GM18519 (cell line): ENCODE results near the gene LENG9.
"Not testable (repeated sequence)": the region's sequence is repeated elsewhere in the genome, so short reads cannot be mapped to it uniquely, and the experiment has no call there.

Experiments used
- ATAC-seq: cut with Tn5 transposase; IDR thresholded peaks from one replicate; pipeline ENCODE4 v1.9.1; 2021; ENCODE audit warnings: mild to moderate bottlenecking, moderate library complexity; ENCODE audit not compliant: unreplicated experiment, low FRiP score

LENG9 gene

DNA sequence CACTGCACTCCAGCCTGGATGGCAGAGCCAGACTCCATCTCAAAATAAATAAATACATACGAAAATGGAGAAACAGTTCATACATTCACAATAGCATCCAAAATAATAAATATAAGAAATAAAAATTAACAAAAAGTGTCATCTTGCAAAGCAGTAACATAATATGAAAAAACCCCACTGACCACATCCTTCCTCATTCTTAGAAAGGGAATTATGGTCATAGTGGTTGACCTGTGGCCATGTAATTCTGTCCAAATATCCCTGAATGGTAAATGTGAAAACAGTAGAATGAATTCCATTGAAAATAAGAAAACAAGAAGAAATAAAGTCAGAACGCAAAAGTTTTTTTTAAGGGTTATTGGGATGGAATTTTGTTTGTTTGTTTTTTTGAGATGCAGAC, 16.5 kb upstream of the LENG9 start:
- ATAC-seq = no peak

DNA sequence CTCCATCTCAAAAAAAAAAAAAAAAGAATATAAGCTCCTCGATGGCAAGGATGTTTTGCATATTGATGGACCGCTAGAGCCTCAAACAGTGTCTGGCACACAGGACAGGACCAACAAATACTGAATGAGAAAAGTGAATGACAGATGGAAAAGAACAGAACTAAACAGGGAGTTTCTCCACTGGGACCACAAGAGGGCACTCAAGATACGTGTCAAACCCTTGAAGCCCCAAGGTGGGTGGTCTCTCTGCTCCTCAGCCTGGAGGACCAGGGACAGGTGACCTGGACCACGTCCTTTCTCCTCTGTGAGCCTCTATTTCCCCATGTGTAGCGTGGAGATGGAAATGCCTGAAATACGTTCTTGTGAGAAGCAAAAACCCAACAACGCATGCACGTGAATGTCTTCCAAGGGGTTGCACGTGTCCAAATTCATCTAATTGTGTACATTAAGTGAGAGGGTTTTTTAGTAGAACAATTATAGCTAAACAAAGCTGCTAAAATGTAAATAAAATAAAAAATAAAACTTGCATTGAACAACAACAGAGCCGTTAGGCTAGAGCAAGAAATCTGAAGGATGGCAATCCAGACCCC, 15.2 kb upstream of the LENG9 start:
- no peak for ATAC-seq

DNA sequence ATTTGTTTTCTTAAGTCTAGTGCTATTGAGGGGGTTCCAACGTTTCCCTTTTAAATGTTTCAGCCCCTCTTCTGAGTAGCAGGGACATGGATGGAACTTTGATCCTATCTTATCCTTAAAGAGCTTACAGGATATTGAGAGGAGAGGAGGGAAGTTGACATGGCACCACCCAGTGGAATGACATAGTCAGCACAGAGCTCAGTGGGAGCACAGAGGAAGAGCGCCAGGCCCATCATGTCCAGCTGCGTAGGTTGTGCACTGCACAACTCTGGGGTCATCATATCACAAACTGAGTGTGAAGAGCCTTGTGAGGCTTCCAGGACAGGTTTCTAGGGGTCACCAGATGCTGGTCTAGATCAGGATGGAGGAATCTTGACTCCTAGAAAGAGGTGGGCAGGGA, 14.1 kb upstream of the LENG9 start:
- no peak for ATAC-seq

DNA sequence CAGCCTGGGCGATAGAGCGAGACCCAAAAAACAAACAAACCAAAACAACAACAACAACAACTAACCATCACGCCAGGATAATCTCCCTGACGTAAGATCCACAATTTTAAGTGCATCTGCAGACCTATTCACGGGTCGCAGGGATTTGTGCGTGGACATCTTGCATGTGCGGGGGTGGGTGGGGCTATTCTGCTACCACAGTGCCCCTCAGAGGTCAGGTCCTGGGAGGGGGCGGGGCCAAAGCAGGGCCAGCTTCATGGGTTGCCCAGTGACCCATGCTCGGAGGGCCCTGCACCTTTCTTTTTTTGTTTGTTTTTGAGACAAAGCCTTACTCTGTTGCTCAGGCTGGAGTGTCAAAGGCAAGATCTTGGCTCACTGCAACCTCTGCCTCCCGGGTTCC, 12.1 kb upstream of the LENG9 start:
- ATAC-seq = no peak

DNA sequence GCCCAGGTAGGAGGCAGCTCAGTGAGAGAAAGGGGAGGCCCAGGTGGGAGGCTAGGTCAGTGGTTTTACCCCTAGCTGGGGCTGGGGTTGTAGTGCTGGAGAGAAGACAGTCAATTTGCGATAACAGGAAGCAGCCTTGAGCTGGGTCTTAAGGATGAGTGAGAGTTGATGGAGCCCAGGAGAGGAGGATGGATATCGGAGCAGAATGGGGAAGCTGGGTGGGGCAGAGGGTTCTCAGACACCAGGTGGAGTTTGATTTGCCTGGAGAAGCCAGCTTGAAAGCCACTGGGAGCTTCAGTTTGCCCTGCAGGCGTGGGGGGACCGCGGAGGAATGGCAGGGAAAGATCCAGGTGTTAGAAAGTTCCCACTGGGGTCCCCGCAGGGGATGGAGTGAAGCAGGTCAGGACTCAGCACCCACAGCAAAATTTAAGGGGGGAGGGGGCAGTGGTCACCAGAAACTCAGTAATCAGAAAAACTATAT, 10.4 kb upstream of the LENG9 start:
- ATAC-seq = no peak

DNA sequence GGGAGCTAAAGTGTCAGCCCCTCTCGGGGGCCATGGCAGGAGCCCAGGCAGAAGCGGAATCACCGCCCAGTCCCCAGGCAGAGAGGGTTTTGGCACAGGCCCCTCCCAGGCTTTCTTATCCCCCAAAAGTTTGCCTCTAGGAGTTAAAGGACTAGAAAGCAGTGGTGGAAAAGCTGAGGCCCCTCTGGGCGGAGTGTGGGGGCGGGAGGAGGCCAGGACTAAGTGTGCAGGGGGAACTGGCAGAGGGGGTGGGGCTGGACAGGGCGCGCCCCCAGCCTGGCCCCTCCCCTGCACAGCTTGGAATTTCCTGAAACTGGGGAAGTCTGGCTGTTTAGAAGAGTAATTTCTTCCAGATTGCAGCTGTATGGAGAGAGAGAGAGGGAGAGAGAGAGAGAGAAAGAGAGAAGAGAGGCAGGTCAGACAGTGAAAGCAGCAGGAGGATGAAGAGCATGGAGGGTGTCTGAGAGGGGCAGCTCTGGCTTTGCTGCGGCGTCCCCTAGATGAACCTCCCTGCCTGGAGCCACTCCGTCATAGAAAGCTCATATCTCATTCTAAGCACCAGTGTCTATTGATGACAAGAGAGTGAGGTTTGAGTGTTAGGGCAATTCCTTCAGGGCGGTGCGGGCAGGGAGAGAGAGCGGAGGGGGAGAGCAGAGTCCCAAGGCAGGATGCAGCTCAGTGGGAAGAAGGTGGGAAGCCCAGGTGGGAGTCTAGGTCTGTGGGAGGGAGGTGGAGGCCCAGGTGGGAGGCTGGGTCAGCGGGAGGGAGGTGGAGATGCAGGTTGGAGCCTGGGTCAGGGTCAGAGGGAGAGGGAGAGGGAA, 9.7 kb upstream of the LENG9 start, which contains the start of gene CDC42EP5:
Gene CDC42EP5, minus strand, starts transcription at position 226 of the 821 bp plus-strand sequence. CDS start 7,749 bp downstream, outside the sequence.
- no peak for ATAC-seq

DNA sequence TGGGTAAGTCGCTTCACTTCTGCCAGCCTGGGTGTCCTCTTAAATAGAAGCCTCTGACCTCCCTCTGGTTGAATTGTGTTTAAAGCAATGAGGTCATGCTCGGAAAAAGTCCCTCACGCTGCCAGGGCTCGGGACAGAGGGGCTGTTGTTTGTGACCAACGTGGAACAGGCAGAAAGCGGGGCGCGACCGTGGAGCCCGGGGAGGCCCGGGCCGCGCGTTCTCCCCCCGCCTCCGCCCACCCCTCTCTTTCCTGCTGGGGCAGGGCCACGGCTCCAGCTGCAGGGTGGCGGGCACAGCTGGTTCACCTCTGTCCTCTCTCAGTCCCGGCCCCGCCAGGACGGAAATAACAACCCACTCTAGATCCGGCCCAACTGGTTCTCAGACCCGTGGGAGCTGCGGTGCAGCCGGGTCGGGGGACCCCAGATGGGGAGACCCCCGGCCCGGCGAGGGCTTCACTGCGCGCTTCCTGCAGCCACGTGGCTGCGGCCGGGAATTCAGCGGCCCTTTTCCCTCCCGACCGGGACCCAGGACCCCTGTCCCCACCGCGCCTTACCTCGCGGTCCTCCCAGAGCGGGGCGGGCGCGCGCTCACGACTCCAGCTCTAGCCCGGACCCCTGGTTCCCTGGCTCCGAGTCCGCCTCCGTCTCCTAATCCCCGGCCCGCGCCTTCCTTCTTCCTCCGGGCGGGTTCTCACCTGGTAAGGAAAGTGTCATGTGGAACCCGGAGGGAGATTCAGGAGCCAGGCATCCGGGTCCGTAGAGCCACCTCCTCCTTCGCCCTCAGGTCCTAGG, 7.6 kb upstream of the LENG9 start:
- no peak for ATAC-seq

DNA sequence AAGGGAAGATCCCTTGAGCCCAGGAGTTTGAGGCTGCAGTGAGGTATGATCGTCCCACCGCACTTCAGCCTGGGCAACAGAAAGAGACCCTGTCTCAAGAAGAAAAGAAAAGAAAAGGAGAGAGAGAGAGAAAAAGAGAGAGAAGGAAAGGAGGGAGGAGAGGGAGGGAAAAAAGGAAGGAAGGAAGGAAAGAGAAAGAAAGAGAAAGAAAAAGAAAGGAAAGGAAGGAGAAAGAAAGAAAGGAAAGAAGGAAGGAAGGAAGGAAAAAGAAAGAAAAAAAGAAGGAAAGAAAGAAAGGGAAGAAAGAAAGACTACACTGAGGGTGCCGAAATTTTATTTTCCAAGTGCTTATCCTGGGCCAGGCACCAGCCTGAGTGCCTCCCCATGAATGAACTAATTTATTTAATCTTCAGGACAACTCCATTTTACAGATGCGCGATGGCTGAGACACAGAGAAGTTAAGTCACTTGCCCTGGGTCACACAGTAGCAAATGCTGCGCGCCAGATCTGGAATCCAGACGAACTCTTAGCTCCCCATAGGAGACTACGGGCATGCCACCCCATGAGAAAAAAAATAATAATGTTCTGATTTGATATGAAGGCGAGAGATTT, 6.8 kb upstream of the LENG9 start:
- ATAC-seq = no peak

DNA sequence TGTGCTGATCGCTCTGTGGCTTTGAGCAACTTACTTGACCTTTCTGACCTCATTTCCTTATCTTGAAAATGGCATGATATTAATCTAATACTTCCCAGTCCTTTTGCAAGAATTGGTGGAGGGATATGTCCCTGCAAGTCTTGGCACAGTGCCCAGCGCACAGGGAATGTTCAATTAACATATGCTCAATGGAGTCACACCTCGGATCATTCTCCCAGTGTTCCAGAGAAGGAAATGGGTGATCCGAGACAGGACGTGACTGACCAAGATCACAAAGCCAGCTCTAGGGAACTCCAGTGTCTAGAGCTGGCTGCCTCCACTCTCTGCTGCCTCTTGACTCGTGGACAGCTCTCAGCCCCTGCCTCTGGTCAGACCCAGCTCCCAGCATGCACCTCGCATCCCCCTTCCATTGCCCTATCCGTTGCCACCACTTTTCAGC, 5.9 kb upstream of the LENG9 start:
- ATAC-seq = no peak

DNA sequence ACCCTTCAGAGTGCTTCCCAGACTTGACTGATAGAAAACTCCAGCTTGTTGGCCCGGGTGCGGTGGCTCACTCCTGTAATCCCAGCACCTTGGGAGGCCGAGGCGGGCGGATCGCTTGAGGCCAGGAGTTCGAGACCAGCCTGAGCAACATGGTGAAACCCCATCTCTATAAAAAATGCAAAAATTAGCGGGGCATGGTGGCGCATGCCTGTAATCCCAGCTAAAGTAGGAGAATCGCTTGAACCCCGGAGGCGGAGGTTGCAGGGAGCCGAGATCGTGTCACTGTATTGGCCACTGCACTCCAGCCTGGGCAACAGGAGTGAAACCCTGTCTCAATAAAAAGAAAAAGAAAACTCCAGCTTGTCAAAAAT, 2.5 kb upstream of the LENG9 start:
- ATAC-seq = not testable (repeated sequence)

DNA sequence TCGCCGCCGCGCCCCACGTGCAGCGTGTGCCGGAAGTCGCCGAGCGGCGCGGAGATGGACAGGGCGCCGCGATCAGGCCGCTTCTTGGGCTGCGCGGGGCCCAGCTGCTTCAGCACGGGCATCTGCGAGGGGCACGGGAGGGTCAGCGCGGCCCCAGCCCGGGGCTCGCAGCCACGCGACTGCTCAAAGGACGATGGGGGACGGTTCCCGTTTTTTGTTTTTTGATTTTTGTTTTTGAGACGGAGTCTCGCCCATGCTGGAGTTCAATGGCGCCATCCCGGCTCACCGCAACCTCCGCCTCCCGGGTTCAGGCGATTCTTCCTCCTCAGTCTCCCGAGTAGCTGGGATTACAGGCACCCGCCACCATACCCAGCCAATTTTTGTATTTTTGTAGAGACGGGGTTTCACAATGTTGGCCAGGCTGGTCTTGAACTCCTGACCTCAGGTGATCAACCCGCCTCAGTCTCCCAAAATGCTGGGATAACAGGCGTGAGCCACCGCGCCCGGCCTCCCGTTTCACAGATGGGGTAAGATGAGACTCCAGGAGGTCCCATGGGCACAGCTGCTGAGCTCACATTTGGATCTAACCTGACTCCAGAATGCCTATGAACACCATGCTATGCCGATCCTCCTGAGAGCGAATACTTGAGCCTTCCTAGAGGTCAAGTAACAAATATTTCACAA, 2.0 kb upstream of the LENG9 start:
- no peak for ATAC-seq

DNA sequence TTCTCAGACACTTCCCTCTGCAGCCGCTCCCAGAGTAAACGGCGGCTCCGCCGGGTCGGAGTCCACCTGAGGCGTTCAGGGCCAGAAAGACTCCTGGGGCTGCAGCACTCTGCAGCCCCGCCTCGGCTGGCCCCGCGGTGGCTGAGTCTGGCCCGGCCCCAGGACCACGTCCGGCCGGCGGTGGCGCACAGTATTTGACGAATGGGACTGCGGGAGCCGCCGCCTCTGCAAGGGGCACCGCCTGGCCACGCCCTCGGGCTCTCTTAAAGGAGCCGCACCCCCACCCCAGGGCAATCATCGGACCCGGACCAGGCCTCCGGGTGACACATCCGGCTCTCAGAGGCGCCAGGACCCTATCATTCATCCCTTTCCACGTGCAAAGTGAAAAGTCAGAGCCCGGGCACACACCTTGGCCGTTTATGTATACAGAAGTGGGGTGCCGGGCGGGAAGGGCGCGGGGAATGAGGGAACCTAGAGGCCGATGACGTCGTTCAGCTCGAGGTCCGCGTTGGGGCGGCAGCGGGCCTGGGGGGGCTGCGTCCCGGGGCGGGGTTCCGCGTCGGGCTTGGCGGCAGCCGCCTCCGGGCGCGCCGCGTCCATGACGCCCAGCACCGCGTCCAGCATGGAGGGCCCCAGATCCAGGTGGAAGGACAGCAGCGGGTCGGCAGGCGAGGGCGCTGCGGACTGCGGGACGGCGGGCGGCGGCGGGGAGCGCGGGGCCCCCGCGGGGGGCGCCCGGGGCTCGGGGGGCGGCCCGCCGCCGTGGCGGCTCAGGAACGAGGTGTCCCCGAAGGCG, 1.2 kb upstream of the LENG9 start:
- ATAC-seq = peak; percentile 23

DNA sequence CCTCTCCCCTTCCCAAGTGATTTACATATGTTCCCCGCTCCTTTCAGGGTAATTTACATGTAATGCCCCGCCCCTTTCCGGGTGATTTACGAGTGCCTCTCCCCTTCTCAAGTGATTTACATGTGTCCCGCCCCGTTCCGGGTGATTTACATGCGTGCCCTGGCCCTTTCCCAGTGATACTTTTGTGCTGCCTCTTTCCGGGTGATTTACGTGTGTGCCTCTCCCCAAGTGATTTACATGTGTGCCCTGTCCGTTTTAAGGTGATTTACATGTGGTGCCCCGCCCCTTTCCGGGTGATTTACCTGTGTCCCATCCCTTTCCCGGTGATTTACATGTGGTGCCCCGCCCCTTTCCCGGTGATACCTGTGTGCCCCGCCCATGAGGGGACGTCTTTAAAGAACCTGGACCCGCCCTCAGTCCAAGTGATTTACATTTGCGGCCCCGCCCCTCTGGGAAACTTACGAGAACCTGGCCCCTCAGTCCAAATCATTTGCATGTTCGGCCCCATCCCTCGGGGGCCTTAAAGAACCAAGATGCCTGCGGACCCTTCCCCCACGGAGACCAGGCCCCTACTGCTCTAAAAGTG, 559 bp upstream of the LENG9 start:
- peak; percentile 21 for ATAC-seq

DNA sequence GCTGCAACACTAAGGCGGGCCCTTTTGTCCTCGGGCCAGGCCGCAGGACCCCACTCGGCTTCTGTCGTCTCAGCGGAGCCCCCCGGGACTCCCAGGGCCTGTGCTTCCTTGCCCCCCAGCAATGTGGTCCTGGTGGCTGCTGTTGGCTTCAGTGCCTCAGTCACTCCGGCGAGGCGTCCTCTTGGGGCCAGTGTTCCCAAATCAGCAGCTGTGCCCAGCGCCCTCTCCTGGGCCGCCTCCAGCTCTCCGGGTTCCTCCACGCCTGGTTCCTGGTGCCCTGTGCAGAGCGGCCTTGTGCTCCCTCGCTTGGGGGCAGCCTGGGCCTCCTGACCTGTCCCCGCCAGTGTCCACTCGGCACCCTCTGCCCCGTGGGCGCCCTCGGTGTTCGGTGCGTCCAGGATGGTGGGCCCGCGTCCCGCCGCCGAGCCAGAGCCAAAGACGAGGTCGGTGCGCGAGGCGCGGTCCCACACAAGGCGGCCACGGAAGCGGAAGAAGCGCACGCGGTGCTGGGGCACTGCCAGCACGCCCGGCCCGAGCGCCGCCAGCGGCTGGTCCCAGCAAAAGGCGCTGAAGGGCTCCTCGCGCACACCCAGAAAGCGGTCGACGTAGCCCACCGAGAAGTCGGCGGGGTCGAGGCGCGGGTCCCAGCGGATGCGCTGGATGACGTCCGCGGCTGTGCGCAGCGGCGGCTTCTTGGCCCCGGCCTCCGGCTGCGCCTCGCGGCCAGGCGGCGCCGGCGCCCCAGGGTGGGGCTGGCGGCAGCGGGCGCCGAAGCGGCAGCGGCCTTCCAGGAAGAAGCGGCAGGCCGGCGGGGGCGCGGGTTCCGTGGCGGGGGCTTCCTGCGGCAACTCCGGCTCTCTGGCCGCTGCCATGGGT, 685 bp downstream of the LENG9 start:
- ATAC-seq = peak; percentile 5

DNA sequence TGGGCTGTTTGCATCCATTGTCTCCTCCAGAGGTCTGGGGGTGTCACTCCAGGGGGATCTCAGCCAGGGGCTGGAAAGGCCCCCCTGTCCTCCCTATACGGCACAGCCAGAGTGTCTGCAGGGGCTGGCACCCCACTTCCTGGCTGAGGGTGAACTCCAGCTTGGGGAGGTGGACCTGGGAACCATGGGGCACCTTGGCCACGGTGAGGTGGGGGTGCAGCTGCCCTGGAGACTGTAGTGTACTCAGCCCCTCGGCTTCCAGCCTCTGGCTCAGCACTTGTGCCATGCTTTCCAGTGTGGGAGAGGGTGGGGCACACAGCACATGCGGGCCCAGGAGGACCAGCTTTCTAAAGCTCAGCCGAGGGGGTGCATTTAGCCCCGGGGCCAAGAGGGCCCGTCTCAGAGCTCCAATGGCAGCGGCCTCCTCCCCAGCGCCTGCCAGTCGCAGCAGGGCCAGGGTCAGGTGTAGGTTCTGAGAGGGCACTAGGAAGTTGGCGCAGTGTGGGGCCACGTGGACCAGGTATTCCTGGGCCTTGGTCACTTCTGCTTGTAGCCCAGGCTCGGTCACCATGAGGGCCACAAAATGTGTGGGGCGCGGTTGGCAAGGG, 1.4 kb downstream of the LENG9 start:
- ATAC-seq = no peak

DNA sequence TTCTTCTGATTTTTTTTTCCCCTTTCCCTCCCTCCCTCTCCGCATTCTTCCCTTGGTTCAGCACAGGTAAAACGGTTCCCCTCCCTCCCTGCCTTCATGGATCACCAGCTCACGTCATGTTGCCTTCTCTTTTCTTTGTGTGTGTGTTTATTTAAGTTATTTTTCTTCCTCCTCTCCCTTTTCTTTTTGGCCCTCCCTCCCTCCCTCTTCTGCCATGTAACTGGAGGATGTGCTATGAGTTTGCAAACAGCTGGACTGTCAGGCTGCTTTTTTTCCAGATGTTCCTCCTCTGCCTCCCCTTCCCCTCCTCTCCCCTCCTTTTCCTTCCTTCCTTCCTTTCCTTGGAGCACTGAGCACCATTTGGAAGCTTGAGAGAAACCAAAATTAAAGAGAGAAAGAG, 2.0 kb downstream of the LENG9 start:
- no peak for ATAC-seq

DNA sequence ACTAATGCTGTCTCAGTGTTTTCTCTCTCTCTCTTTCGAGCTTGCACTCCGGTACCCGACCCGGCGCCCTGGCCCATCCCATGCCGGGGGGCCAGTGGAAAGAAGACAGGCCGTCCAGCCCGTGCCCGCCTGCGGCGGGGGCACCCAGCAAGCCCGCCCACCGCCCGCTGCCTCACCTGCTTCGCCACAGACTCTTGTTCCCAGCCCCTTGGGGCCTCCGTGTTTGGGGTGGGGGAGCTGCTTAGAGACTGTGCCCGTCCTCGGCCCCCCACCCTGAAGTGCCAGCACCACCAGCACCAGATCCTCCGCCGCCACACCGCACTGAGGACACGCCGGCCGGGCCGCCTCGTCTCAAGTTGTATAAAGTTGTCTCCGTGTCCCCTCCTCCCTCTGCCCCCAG, 2.4 kb downstream of the LENG9 start:
- no peak for ATAC-seq
